GM18526 (cell line): ENCODE data around the gene CCNB2.

Experiments used
- POLR2A ChIP-seq: IDR thresholded peaks from 3 replicates; pipeline ENCODE4 v1.6.1; 2011; ENCODE audit not compliant: insufficient read length; ENCODE audit errors: extremely low read depth

CCNB2 gene

GRCh38 chr15:59120937-59121336, 16.0 kb downstream of the CCNB2 start:
- no peak for TF ChIP-seq POLR2A

- no peak for TF ChIP-seq POLR2A
These were observed 19.3 kb downstream of the CCNB2 start for GRCh38 chr15:59124261-59124660.

GRCh38 chr15:59131456-59131855, 26.5 kb downstream of the CCNB2 start:
- TF ChIP-seq POLR2A = no peak

GRCh38 chr15:59131969-59132562, 27.1 kb downstream of the CCNB2 start:
- no peak for TF ChIP-seq POLR2A

GRCh38 chr15:59133929-59134427, 29.0 kb downstream of the CCNB2 start:
- TF ChIP-seq POLR2A = peak; percentile 14

GRCh38 chr15:59137566-59137965, 32.6 kb downstream of the CCNB2 start:
- TF ChIP-seq POLR2A = no peak

- TF ChIP-seq POLR2A = no peak
These were observed 33.3 kb downstream of the CCNB2 start for GRCh38 chr15:59138243-59138642.

GRCh38 chr15:59140422-59141226, 35.7 kb downstream of the CCNB2 start:
- TF ChIP-seq POLR2A = no peak

- TF ChIP-seq POLR2A = no peak
These were observed 38.3 kb downstream of the CCNB2 start for GRCh38 chr15:59143281-59143680.

GRCh38 chr15:59147666-59148065, 42.7 kb downstream of the CCNB2 start:
- no peak for TF ChIP-seq POLR2A

GRCh38 chr15:59148153-59148833, 43.3 kb downstream of the CCNB2 start:
- no peak for TF ChIP-seq POLR2A

GRCh38 chr15:59150185-59150584, 45.2 kb downstream of the CCNB2 start:
- no peak for TF ChIP-seq POLR2A

GRCh38 chr15:59152694-59153450, 47.9 kb downstream of the CCNB2 start:
- no peak for TF ChIP-seq POLR2A

GRCh38 chr15:59153466-59153865, 48.5 kb downstream of the CCNB2 start:
- TF ChIP-seq POLR2A = no peak

GRCh38 chr15:59154243-59154642, 49.3 kb downstream of the CCNB2 start:
- no peak for TF ChIP-seq POLR2A

GRCh38 chr15:59155431-59155830, 50.5 kb downstream of the CCNB2 start:
- no peak for TF ChIP-seq POLR2A

- TF ChIP-seq POLR2A = no peak
These were observed 52.5 kb downstream of the CCNB2 start for GRCh38 chr15:59157396-59157795.
